OCI-LY7 (cell line): ENCODE data around the gene COL4A5. TPM values are rescaled to one million over a fixed set of nuclear protein-coding genes. Genes with fewer than 3 reads are reported as not detected.
"Not testable (repeated sequence)": the region's sequence is repeated elsewhere in the genome, so short reads cannot be mapped to it uniquely, and the experiment has no call there.

Experiments
- BruUV-seq: library from RNA; stranded (reverse); fragments of 400-500 nt; replicated peaks from 2 replicates; lab custom pipeline; 2021; lab: Mats Ljungman, UMichigan
- CTCF ChIA-PET: fragments of 300-600 bp; sonication (Branson Sonifier 250); formaldehyde crosslinking; loops from one replicate; lab custom pipeline; 2022; ENCODE audit warnings: antibody characterized with exemption; ENCODE audit not compliant: unreplicated experiment; lab: Charles Lee
- POLR2A ChIA-PET: fragments of 300-600 bp; sonication (Branson Sonifier 250); formaldehyde crosslinking; loops from one replicate; lab custom pipeline; 2022; ENCODE audit warnings: antibody characterized with exemption; lab: Charles Lee
- DNase-seq: peaks from one replicate; pipeline ENCODE4 v3.0.0-alpha.2; 2015; ENCODE audit warnings: low spot score
- H2AFZ ChIP-seq: fragments of 200-600 bp; sonication (generic), shearing (Covaris generic); 2 replicates; pipeline ENCODE4 v1.6.1; 2014; ENCODE audit warnings: mild to moderate bottlenecking, antibody characterized with exemption, low read length, moderate library complexity
- H3K27ac ChIP-seq: fragments of 200-600 bp; sonication (generic); 2 replicates; pipeline ENCODE4 v1.5.1; 2014; ENCODE audit warnings: mixed run types, low read depth, mild to moderate bottlenecking, moderate library complexity, low read length, inconsistent platforms; ENCODE audit not compliant: poor library complexity, severe bottlenecking
- H3K36me3 ChIP-seq: fragments of 200-600 bp; sonication (generic); 2 replicates; pipeline ENCODE4 v1.6.1; 2014; ENCODE audit warnings: mild to moderate bottlenecking, antibody characterized with exemption, low read length, moderate library complexity, mixed read lengths; ENCODE audit not compliant: insufficient read depth
- H3K4me1 ChIP-seq: fragments of 200-600 bp; sonication (generic); 2 replicates; pipeline ENCODE4 v1.5.1; 2014; ENCODE audit warnings: mild to moderate bottlenecking, low read length; ENCODE audit not compliant: insufficient read depth, poor library complexity, severe bottlenecking
- H3K4me2 ChIP-seq: fragments of 200-600 bp; sonication (generic); 2 replicates; pipeline ENCODE4 v1.6.1; 2014; ENCODE audit warnings: mild to moderate bottlenecking, low read length
- H3K4me3 ChIP-seq: fragments of 200-600 bp; sonication (generic); 2 replicates; pipeline ENCODE4 v1.5.1; 2014; ENCODE audit warnings: mild to moderate bottlenecking, low read depth, low read length; ENCODE audit not compliant: poor library complexity, severe bottlenecking
- H3K79me2 ChIP-seq: fragments of 200-600 bp; sonication (generic); 2 replicates; pipeline ENCODE4 v1.6.1; 2016; ENCODE audit warnings: low read depth, mild to moderate bottlenecking, low read length, moderate library complexity, mixed read lengths; ENCODE audit not compliant: insufficient read depth
- H3K9me2 ChIP-seq: fragments of 200-600 bp; sonication (generic); 2 replicates; pipeline ENCODE4 v1.6.1; 2016; ENCODE audit warnings: mild to moderate bottlenecking, low read length, mixed read lengths; ENCODE audit not compliant: insufficient read depth
- H3K9me3 ChIP-seq: fragments of 200-600 bp; sonication (generic); 2 replicates; pipeline ENCODE4 v1.6.1; 2014; ENCODE audit warnings: mild to moderate bottlenecking, mixed run types, low read length, mixed read lengths
- H4K20me1 ChIP-seq: fragments of 200-600 bp; sonication (generic); 2 replicates; pipeline ENCODE4 v1.6.1; 2014; ENCODE audit warnings: mild to moderate bottlenecking, antibody characterized with exemption, low read length, moderate library complexity, mixed read lengths; ENCODE audit not compliant: insufficient read depth
- EZH2phosphoT487 ChIP-seq: fragments of 200-600 bp; sonication (generic); IDR thresholded peaks from 2 replicates; pipeline ENCODE4 v1.6.1; 2018; ENCODE audit warnings: low read depth, borderline replicate concordance, mild to moderate bottlenecking, mixed run types, antibody characterized with exemption, low read length, moderate library complexity, mixed read lengths
- intact Hi-C: fragments of 100-400 bp; cut with micrococcal nuclease; formaldehyde crosslinking; loops from one replicate; pipeline ENCODE4 v1.10.0; 2022; ENCODE audit not compliant: unreplicated experiment
- total RNA-seq, 2 experiments: library from RNA; depleted of rRNA in 1 of 2; stranded (reverse); fragments of >200 nt in 1 of 2; shearing (Covaris generic) in 1 of 2; gene quantifications; 2 replicates each; pipeline ENCODE4 v1.2.3, GENCODE V29; 2014 to 2022
- TF ChIP-seq, protein P1 (sequence below): fragments of 200-600 bp; sonication (generic); conservative IDR thresholded peaks from 2 replicates; pipeline ENCODE4 v1.5.1; 2014; ENCODE audit warnings: mild to moderate bottlenecking, antibody characterized with exemption, low read length, moderate library complexity, mixed read lengths

COL4A5 gene
- total RNA-seq, 2 experiments from 2014 or later: not detected

DNA sequence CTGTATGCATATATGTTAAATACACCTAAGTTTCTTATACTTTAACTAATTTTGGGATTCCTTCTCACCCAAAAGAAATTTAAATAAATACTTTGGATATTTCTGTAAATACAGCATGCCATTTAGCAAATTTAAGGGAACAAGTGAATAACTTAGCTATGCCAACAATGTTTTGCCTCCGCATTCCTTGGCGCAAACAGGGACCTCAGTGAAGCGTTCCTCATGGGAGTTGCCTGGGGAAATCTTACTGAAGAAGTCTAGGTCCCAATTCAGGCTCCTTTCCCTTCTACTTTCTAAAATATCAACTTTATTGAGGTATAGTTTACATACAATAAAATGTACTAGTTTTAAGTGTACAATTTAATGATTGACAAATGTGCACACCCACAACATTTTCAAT is 25.0 kb downstream of the COL4A5 start:
- intact Hi-C loops: no loop called here
- BruUV-seq: no TSS peak

GRCh38 chrX:108468486-108468885 is 28.8 kb downstream of the COL4A5 start:
- H3K9me3 ChIP-seq: no peaks in the 10 kb centered on the region
- no peaks in the 10 kb centered on the region for H3K79me2 ChIP-seq
- no peaks in the 10 kb centered on the region for H3K4me1 ChIP-seq
- no peak overlapping the region for H2AFZ ChIP-seq
- no peak overlapping the region for H3K4me2 ChIP-seq
- intact Hi-C loops: no loop called here
- no peak overlapping the region for H3K27ac ChIP-seq
- CTCF ChIA-PET: no interaction called here
- H3K9me2 ChIP-seq: no peaks in the 10 kb centered on the region
- TF ChIP-seq, protein P1, sequence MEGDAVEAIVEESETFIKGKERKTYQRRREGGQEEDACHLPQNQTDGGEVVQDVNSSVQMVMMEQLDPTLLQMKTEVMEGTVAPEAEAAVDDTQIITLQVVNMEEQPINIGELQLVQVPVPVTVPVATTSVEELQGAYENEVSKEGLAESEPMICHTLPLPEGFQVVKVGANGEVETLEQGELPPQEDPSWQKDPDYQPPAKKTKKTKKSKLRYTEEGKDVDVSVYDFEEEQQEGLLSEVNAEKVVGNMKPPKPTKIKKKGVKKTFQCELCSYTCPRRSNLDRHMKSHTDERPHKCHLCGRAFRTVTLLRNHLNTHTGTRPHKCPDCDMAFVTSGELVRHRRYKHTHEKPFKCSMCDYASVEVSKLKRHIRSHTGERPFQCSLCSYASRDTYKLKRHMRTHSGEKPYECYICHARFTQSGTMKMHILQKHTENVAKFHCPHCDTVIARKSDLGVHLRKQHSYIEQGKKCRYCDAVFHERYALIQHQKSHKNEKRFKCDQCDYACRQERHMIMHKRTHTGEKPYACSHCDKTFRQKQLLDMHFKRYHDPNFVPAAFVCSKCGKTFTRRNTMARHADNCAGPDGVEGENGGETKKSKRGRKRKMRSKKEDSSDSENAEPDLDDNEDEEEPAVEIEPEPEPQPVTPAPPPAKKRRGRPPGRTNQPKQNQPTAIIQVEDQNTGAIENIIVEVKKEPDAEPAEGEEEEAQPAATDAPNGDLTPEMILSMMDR: no peak
- TF ChIP-seq EZH2phosphoT487: no peak
- no peak for DNase-seq
- no peaks in the 10 kb centered on the region for H3K36me3 ChIP-seq
- POLR2A ChIA-PET: interaction anchor here (0.7 kb wide), 1 partner anchor 88 kb away, joined by 3 read pairs; no protein-coding TSS in a partner anchor
- BruUV-seq: no TSS peak
- H3K4me3 ChIP-seq: no peak overlapping the region
- H4K20me1 ChIP-seq: no peaks in the 10 kb centered on the region

More for the DNA sequence above, 25.0 kb downstream of the COL4A5 start:
- Histone ChIP-seq H3K9me2 (no peaks in the 10 kb centered on the region), H2AFZ (no peak overlapping the region), H3K4me2 (no peak overlapping the region), H3K9me3 (no peaks in the 10 kb centered on the region), H3K79me2 (no peaks in the 10 kb centered on the region), H3K36me3 (no peaks in the 10 kb centered on the region), H4K20me1 (no peaks in the 10 kb centered on the region), H3K4me1 (no peaks in the 10 kb centered on the region), H3K27ac (no peak overlapping the region), H3K4me3 (no peak overlapping the region)
- POLR2A ChIA-PET: no interaction called here
- TF ChIP-seq, protein P1: no peak
- TF ChIP-seq EZH2phosphoT487: no peak
- CTCF ChIA-PET: no interaction called here
- no peak for DNase-seq

DNA sequence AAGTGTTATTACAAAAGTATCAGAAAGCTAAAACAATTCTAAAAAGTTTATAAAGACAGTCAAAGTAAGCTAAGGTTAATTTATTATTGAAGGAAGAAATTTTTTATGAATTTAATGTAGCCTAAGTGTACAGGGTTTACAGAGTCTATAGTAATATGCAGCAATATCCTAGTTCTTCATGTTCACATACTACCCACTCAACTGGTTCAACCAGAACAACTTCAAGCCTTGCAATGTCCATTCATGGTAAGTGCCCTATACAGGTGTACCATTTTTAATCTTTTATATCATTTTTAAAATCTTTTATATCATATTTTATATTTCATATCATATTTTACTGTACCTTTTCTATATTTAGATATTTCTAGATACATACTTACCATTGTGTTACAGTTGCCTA is 34.3 kb downstream of the COL4A5 start:
- Histone ChIP-seq H4K20me1 (no peaks in the 10 kb centered on the region), H3K9me2 (no peaks in the 10 kb centered on the region), H3K79me2 (no peaks in the 10 kb centered on the region), H3K36me3 (no peaks in the 10 kb centered on the region), H3K4me2 (no peak overlapping the region), H3K4me3 (no peak overlapping the region), H2AFZ (no peak overlapping the region), H3K27ac (no peak overlapping the region), H3K4me1 (no peaks in the 10 kb centered on the region), H3K9me3 (no peaks in the 10 kb centered on the region)
- no TSS peak for BruUV-seq
- CTCF ChIA-PET: no interaction called here
- no peak for DNase-seq
- intact Hi-C loops: no loop called here
- no peak for TF ChIP-seq EZH2phosphoT487
- TF ChIP-seq, protein P1: no peak
- POLR2A ChIA-PET: interaction anchor here (0.6 kb wide), 1 partner anchor 57 kb away, joined by 3 read pairs; no protein-coding TSS in a partner anchor

- intact Hi-C loops, CTCF ChIA-PET: not testable (repeated sequence)
Observed at GRCh38 chrX:108481528-108481927, 41.9 kb downstream of the COL4A5 start.

More at GRCh38 chrX:108481528-108481927, 41.9 kb downstream of the COL4A5 start:
- POLR2A ChIA-PET, H3K36me3 ChIP-seq, H3K27ac ChIP-seq, H3K9me2 ChIP-seq, H3K4me3 ChIP-seq, H3K9me3 ChIP-seq, H3K79me2 ChIP-seq, H3K4me1 ChIP-seq, H2AFZ ChIP-seq, H3K4me2 ChIP-seq, BruUV-seq, DNase-seq, H4K20me1 ChIP-seq: not testable (repeated sequence)
